Brain microvascular endothelial cell (primary cell): ENCODE results near the gene KIF25.

Experiments used
- DNase-seq: peaks from one replicate; pipeline ENCODE4 v3.0.0-alpha.2; 2020
- H3K27ac ChIP-seq: fragments of 250-450 bp; sonication (Bioruptor Pico); 2 replicates; pipeline ENCODE4 v1.5.1; 2020; ENCODE audit warnings: mild to moderate bottlenecking, moderate library complexity
- H3K27me3 ChIP-seq: fragments of 250-450 bp; sonication (Bioruptor Pico); replicated peaks from 2 replicates; pipeline ENCODE4 v1.5.1; 2020; ENCODE audit warnings: mild to moderate bottlenecking
- H3K36me3 ChIP-seq: fragments of 250-450 bp; sonication (Bioruptor Pico); replicated peaks from 2 replicates; pipeline ENCODE4 v1.5.1; 2020; ENCODE audit warnings: mild to moderate bottlenecking
- H3K4me3 ChIP-seq: 2 replicates; pipeline ENCODE4 v1.5.1; 2011; ENCODE audit warnings: low read depth, mild to moderate bottlenecking, control low read depth, low read length, moderate library complexity
- in situ Hi-C: cut with HindIII; loops from 2 replicates; pipeline ENCODE4 v1.10.0; 2017; ENCODE audit warnings: low sequenced_read_pairs, low pct_ligation_motif_present
- TF ChIP-seq, protein P1 (sequence below): IDR thresholded peaks from 2 replicates; pipeline ENCODE4 v1.5.1; 2011; ENCODE audit warnings: low read depth, mild to moderate bottlenecking, moderate library complexity, low read length, control low read depth, inconsistent platforms; ENCODE audit errors: missing control alignments

Gene KIF25

DNA sequence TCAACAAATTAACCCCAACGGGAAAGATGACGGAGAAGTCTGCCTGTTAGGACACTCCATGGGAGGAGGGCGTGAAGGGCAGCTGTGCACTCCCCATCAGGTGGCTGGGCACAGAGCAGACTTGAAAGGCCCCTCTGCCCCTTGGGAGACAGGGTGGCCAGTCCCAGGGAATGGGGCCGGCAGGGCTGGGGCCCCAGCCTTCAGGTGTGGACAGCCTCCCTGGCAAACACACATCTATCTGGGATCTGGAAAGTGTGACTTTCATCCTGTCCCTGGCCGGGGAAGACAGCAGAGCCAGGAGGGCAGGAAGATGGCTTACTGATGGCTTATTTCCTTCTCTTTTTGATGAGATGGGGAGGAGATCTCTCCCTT, 86.0 kb downstream of the KIF25 start:
- peaks cover 4% of the 10 kb centered on the region for H3K27me3 ChIP-seq
- in situ Hi-C loops: no loop called here
- no peaks in the 10 kb centered on the region for H3K36me3 ChIP-seq
- no peak overlapping the region for H3K27ac ChIP-seq
- no peak overlapping the region for H3K4me3 ChIP-seq
- DNase-seq: no peak
- TF ChIP-seq, protein P1, sequence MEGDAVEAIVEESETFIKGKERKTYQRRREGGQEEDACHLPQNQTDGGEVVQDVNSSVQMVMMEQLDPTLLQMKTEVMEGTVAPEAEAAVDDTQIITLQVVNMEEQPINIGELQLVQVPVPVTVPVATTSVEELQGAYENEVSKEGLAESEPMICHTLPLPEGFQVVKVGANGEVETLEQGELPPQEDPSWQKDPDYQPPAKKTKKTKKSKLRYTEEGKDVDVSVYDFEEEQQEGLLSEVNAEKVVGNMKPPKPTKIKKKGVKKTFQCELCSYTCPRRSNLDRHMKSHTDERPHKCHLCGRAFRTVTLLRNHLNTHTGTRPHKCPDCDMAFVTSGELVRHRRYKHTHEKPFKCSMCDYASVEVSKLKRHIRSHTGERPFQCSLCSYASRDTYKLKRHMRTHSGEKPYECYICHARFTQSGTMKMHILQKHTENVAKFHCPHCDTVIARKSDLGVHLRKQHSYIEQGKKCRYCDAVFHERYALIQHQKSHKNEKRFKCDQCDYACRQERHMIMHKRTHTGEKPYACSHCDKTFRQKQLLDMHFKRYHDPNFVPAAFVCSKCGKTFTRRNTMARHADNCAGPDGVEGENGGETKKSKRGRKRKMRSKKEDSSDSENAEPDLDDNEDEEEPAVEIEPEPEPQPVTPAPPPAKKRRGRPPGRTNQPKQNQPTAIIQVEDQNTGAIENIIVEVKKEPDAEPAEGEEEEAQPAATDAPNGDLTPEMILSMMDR: no peak

DNA sequence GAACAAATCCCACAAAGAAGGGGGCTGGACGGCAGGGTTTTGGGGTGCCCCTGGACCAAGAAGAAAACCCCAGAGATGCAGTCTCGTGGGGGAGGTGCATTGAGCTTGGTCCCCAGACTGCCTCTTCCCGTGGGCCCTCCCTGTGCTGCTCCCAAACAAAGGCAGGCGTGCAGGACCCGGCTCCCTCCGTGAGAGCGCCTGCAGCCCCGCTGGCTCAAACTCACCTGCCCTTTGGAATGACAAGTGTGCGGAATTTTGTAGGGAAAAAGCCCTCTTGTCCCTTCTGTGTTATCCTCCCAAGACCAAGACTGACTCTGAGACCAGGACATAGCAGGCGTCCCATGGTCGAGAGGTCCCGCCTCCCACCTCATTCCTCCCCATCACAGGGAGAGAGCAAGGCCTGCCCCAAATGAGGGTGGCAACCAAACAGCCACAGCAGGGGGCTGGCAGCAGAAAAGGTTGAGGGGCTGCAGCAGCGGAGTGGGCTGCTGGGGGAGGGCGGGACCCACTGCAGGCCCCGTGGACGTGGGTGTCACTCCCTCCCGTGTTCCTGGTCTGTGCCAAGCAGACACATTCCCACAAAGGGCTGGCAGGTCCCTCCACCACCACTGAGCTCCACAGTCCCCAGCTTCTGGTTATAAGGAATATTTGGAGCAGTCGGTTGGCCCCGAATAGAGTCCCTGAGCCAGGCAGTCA, 87.1 kb downstream of the KIF25 start:
- Histone ChIP-seq H3K36me3 (no peaks in the 10 kb centered on the region), H3K27me3 (peaks cover 9% of the 10 kb centered on the region), H3K4me3 (no peak overlapping the region), H3K27ac (no peak overlapping the region)
- in situ Hi-C loops: no loop called here
- no peak for DNase-seq
- TF ChIP-seq, protein P1: no peak

DNA sequence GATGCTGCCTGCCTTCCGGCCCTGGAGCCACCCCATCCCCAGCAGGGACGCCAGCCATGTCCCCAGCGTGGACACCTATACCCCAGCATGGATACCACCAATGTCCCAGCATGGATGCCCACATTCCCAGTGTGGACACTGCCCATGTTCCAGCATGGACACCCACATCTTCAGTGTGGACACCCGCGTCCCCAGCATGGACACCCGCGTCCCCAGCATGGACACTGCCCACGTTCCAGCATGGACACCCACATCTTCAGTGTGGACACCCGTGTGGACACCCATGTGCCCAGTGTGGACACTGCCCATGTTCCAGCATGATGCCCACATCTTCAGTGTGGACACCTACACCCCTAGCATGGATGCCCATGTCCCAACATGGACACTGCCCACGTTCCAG, 88.6 kb downstream of the KIF25 start:
- Histone ChIP-seq H3K36me3 (no peaks in the 10 kb centered on the region), H3K27me3 (peaks cover 12% of the 10 kb centered on the region), H3K27ac (no peak overlapping the region), H3K4me3 (no peak overlapping the region)
- DNase-seq: no peak
- in situ Hi-C loops: no loop called here
- TF ChIP-seq, protein P1: no peak

DNA sequence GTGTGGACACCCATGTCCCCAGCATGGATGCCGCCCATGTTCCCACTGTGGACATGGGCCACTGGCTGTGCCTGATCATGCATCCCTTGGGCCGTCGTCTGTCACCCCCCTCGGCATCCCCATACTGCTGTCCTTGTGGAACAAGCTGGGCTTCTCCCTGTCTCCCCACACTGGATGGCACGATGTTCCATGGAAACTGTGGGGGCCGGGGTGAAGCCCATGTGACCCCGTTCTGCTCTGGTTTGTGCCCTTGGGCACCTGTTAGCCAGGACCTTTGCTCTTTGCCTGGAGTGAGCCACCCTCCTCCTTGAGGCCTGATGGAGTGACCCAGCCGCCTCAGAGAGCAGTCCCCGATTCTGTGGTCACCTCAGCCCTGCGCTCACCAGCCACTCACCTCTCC, 89.1 kb downstream of the KIF25 start:
- no peak for DNase-seq
- Histone ChIP-seq H3K27ac (no peak overlapping the region), H3K27me3 (peaks cover 12% of the 10 kb centered on the region), H3K4me3 (no peak overlapping the region), H3K36me3 (no peaks in the 10 kb centered on the region)
- in situ Hi-C loops: no loop called here
- TF ChIP-seq, protein P1: no peak

DNA sequence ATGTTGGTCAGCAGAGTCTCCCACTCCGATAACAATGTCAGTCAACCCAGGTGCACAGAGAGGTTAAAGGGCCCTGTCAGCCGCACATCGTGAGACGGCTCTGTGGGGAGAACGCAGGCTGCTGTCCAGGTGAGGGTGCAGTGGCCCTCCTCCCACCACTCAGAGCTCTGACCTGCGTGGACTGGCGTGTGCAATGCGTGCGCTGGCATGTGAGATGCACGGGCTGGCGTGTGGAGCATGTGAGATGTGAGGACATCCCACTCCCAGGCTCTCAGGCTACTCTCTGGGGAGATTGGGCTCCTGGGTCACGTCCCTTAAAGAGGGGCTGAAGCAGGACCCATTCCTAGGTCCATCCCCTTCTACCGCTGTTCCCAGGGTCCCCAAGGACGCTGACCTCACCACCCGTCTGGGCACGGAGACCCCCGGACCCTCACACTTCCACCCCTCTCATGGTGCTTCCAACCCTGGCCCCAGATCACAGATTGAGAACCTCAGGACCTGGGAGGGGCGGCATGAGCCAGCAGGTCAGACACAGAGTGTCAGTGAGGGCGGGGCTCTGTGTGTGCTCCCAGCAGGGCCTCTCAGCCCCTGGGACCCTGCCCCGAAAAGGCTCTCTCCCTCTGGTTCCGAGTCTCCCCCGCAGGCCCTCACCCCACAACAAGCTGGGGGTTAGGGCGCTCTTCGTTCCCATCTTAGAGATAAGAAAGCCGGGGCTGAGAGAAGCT, 90.1 kb downstream of the KIF25 start:
- TF ChIP-seq, protein P1: no peak
- DNase-seq: no peak

More for the DNA sequence above, 90.1 kb downstream of the KIF25 start:
- no peak overlapping the region for H3K4me3 ChIP-seq
- H3K27me3 ChIP-seq: peaks cover 12% of the 10 kb centered on the region
- no peaks in the 10 kb centered on the region for H3K36me3 ChIP-seq
- no peak overlapping the region for H3K27ac ChIP-seq
- in situ Hi-C loops: no loop called here
